GM23338 (cell line): ENCODE data around the gene MACF1. TPM values are rescaled to one million over a fixed set of nuclear protein-coding genes. Genes with fewer than 3 reads are reported as not detected.
A peak's percentile ranks its signal among the peaks of the same experiment; 100 is the strongest.

ENCODE experiments used
- ATAC-seq: fragments of 200-7000 bp; cut with Tn5 transposase; 3 replicates; pipeline ENCODE4 v1.9.1; 2020
- DNase-seq: peaks from one replicate; pipeline ENCODE4 v3.0.0-alpha.2; 2015; ENCODE audit warnings: low spot score
- H2AFZ ChIP-seq: fragments of 200-600 bp; sonication (generic); 2 replicates; pipeline ENCODE4 v1.8.0; 2016; ENCODE audit warnings: antibody characterized with exemption, mild to moderate bottlenecking, moderate library complexity
- H3F3A ChIP-seq: fragments of 200-600 bp; sonication (generic); replicated peaks from 2 replicates; pipeline ENCODE4 v1.8.0; 2017; ENCODE audit warnings: antibody characterized with exemption, mixed run types, low read depth
- H3K27ac ChIP-seq: fragments of 200-600 bp; sonication (generic); 2 replicates; pipeline ENCODE4 v1.6.1; 2016; ENCODE audit warnings: low read depth
- H3K27me3 ChIP-seq: fragments of 200-600 bp; sonication (generic); 2 replicates; pipeline ENCODE4 v1.8.0; 2016; ENCODE audit warnings: mild to moderate bottlenecking, mixed run types, moderate library complexity; ENCODE audit not compliant: insufficient read depth
- H3K36me3 ChIP-seq: fragments of 200-600 bp; sonication (generic); 2 replicates; pipeline ENCODE4 v1.8.0; 2016; ENCODE audit warnings: mild to moderate bottlenecking; ENCODE audit not compliant: insufficient read depth
- H3K4me1 ChIP-seq: fragments of 200-600 bp; sonication (generic); 2 replicates; pipeline ENCODE4 v1.8.0; 2016; ENCODE audit warnings: mild to moderate bottlenecking, moderate library complexity; ENCODE audit not compliant: insufficient read depth
- H3K4me2 ChIP-seq: fragments of 200-600 bp; sonication (generic); 2 replicates; pipeline ENCODE4 v1.7.1; 2017; ENCODE audit warnings: mixed run types
- H3K4me3 ChIP-seq: fragments of 200-600 bp; sonication (generic); 2 replicates; pipeline ENCODE4 v1.6.1; 2016; ENCODE audit warnings: mixed run types
- H3K79me2 ChIP-seq: fragments of 200-600 bp; sonication (generic); replicated peaks from 2 replicates; pipeline ENCODE4 v1.8.0; 2017; ENCODE audit warnings: mild to moderate bottlenecking; ENCODE audit not compliant: insufficient read depth
- H3K9me2 ChIP-seq: fragments of 200-600 bp; sonication (generic); 2 replicates; pipeline ENCODE4 v1.8.0; 2017; ENCODE audit not compliant: insufficient read depth
- H4K20me1 ChIP-seq: fragments of 200-600 bp; sonication (generic); replicated peaks from 2 replicates; pipeline ENCODE4 v1.8.0; 2017; ENCODE audit warnings: mild to moderate bottlenecking; ENCODE audit not compliant: insufficient read depth
- H3K27ac Mint-ChIP-seq: 2 replicates; pipeline ENCODE4 v1.8.0; 2020; ENCODE audit warnings: inconsistent platforms, mild to moderate bottlenecking, moderate library complexity, mixed read lengths
- H3K27me3 Mint-ChIP-seq: 3 replicates; pipeline ENCODE4 v1.8.0; 2022; ENCODE audit warnings: low read depth, mild to moderate bottlenecking, moderate library complexity, mixed read lengths, inconsistent platforms; ENCODE audit not compliant: insufficient read depth, poor library complexity
- H3K36me3 Mint-ChIP-seq: 3 replicates; pipeline ENCODE4 v1.8.0; 2021; ENCODE audit warnings: low read depth, mild to moderate bottlenecking, inconsistent platforms, moderate library complexity, mixed read lengths
- H3K4me1 Mint-ChIP-seq: 3 replicates; pipeline ENCODE4 v1.8.0; 2020; ENCODE audit warnings: mild to moderate bottlenecking, inconsistent platforms, mixed read lengths
- H3K4me3 Mint-ChIP-seq: 3 replicates; pipeline ENCODE4 v1.8.0; 2021; ENCODE audit warnings: moderate library complexity, mild to moderate bottlenecking, inconsistent platforms, mixed read lengths
- H3K9me3 Mint-ChIP-seq: 3 replicates; pipeline ENCODE4 v1.8.0; 2020; ENCODE audit warnings: moderate library complexity, mild to moderate bottlenecking, inconsistent platforms, mixed read lengths
- STAT1 ChIP-seq: IDR thresholded peaks from one replicate; pipeline ENCODE4 v1.6.1; 2016; ENCODE audit warnings: antibody characterized with exemption; ENCODE audit not compliant: unreplicated experiment
- ZNF462 ChIP-seq: fragments of 250-450 bp; sonication (Bioruptor Pico); IDR thresholded peaks from 2 replicates; pipeline ENCODE4 v1.5.0; 2020; ENCODE audit warnings: mild to moderate bottlenecking, moderate library complexity
- polyA plus RNA-seq: library from polyadenylated mRNA; unstranded; fragments of >200 nt; fragmentation: Nextera tagmentation; extraction: Ambion mirVana; gene quantifications from 2 replicates; pipeline ENCODE4 v1.2.1, GENCODE V29; 2016
- total RNA-seq: library from RNA; depleted of rRNA; stranded (reverse); fragments of >200 nt; shearing (Covaris generic); gene quantifications from 2 replicates; pipeline ENCODE4 v1.2.3, GENCODE V29; 2014
- TF ChIP-seq, protein P1 (sequence below): IDR thresholded peaks from 2 replicates; pipeline ENCODE4 v1.6.1; 2016; ENCODE audit warnings: antibody characterized with exemption

MACF1 gene
- total and polyA plus RNA-seq, 2 experiments from 2014 or later: 104 to 399 TPM

- TF ChIP-seq ZNF462 (CRISPR knock-in tag): no peak
- TF ChIP-seq, protein P1, sequence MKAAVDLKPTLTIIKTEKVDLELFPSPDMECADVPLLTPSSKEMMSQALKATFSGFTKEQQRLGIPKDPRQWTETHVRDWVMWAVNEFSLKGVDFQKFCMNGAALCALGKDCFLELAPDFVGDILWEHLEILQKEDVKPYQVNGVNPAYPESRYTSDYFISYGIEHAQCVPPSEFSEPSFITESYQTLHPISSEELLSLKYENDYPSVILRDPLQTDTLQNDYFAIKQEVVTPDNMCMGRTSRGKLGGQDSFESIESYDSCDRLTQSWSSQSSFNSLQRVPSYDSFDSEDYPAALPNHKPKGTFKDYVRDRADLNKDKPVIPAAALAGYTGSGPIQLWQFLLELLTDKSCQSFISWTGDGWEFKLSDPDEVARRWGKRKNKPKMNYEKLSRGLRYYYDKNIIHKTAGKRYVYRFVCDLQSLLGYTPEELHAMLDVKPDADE: no peak
Measured at GRCh38 chr1:39216771-39217170, 12.3 kb downstream of the MACF1 start (continued).

DNA sequence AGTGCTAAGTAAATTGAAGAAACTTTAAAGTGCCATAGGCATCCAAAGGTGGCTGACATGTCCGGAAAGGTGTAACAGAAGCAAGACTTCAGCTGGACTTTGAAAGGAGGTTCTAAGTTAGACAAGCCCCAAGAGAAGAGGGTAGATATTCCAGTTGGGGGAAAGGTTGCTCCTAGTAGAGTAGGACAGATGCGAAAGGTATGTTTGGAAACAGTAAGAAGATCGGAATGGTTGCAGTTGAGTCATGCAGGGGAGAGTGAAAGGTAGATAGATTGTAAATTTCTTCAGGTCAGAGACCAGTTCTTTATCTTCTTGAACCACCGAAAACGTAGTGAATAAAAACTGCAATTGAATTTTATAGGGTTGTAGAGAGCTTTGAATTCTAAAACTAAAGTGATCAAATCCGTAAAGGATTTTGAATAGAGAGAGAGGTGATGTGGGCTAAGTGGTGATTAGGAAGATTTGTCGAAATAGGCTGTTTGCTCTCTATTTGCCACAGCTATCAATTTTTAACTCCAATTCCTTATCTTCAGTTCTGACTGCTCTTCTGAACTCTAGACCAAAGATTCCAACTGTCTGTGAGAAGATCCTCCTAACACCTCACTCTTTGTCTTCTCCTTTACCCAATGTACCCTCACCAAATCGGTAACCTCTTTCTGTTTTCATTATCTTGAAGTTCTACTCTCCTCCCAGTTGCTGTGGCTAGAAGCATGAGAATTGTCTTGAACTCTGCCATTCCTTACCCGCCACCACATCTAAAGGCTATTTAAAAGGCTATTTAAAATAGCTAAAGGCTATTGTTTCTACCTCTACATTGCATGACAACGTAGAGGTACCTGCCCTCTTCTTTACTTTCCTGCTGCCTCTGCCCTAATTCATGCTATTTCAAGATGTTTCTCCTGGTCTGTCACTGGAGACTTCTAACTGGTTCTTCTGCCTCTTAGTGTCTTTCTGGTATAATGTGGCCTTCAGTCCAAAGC is 16.7 kb downstream of the MACF1 start:
- H3K4me3 ChIP-seq: peak overlapping the region; percentile 11
- no peaks in the 10 kb centered on the region for H3K27me3 Mint-ChIP-seq
- peak; percentile 92 for ATAC-seq
- no peaks in the 10 kb centered on the region for H3K9me2 ChIP-seq
- H3K4me1 ChIP-seq: peaks cover 27% of the 10 kb centered on the region
- no peak overlapping the region for H2AFZ ChIP-seq
- H3K9me3 Mint-ChIP-seq: no peaks in the 10 kb centered on the region
- peak; percentile 64 for DNase-seq
- TF ChIP-seq ZNF462 (CRISPR knock-in tag): peak; percentile 17; the same call in 1 of the 2 replicates
- no peak for TF ChIP-seq STAT1
- H3F3A ChIP-seq: 0 out of 2 replicates have a peak, but pooled peaks cover 4% of the 10 kb centered on the region
- 0 out of 2 replicates have a peak, but pooled peaks cover 17% of the 10 kb centered on the region for H4K20me1 ChIP-seq
- H3K79me2 ChIP-seq: peaks cover 96% of the 10 kb centered on the region
- peak overlapping the region; percentile 56 for H3K4me2 ChIP-seq
- peaks cover 31% of the 10 kb centered on the region for H3K4me1 Mint-ChIP-seq
- H3K27me3 ChIP-seq: no peaks in the 10 kb centered on the region
- H3K4me3 Mint-ChIP-seq: peak overlapping the region; percentile 2; the same call in 1 of the 3 replicates
- H3K27ac Mint-ChIP-seq: peak overlapping the region; percentile 55
- no peaks in the 10 kb centered on the region for H3K36me3 ChIP-seq
- H3K27ac ChIP-seq: peak overlapping the region; percentile 53
- H3K36me3 Mint-ChIP-seq: no peaks in the 10 kb centered on the region; the same call in 2 of the 3 replicates
